Retinal pigment epithelial cell (primary cell): ENCODE results near the gene RNF144B.

Experiments used
- DNase-seq: peaks from one replicate; pipeline ENCODE4 v3.0.0-alpha.2; 2010; ENCODE audit warnings: low read depth
- H3K4me3 ChIP-seq: 2 replicates; pipeline ENCODE4 v1.5.1; 2011; ENCODE audit warnings: mild to moderate bottlenecking, low read length, control low read depth, moderate library complexity
- CTCF ChIP-seq: conservative IDR thresholded peaks from 2 replicates; pipeline ENCODE4 v1.5.1; 2011; ENCODE audit warnings: low read depth, low read length, control low read depth, inconsistent platforms

The RNF144B gene

GRCh38 chr6:18371010-18371409 lies 16.1 kb upstream of the RNF144B start:
- DNase-seq: no peak
- no peak for TF ChIP-seq CTCF
- no peak overlapping the region for H3K4me3 ChIP-seq

- TF ChIP-seq CTCF: no peak
- H3K4me3 ChIP-seq: no peak overlapping the region
- DNase-seq: no peak
Measured at GRCh38 chr6:18371656-18372055, 15.5 kb upstream of the RNF144B start.

GRCh38 chr6:18380158-18380836 lies 6.9 kb upstream of the RNF144B start:
- no peak for DNase-seq
- H3K4me3 ChIP-seq: no peak overlapping the region
- TF ChIP-seq CTCF: no peak

GRCh38 chr6:18380851-18381250 lies 6.3 kb upstream of the RNF144B start:
- H3K4me3 ChIP-seq: no peak overlapping the region
- no peak for TF ChIP-seq CTCF
- DNase-seq: no peak

- no peak for TF ChIP-seq CTCF
- DNase-seq: no peak
- no peak overlapping the region for H3K4me3 ChIP-seq
Measured at GRCh38 chr6:18383441-18383840, 3.7 kb upstream of the RNF144B start.

- DNase-seq: no peak
- TF ChIP-seq CTCF: no peak
- no peak overlapping the region for H3K4me3 ChIP-seq
Measured at GRCh38 chr6:18384621-18385020, 2.5 kb upstream of the RNF144B start.

GRCh38 chr6:18386298-18386976 lies 713 bp upstream of the RNF144B start:
- peak overlapping the region; percentile 75 for H3K4me3 ChIP-seq

More at GRCh38 chr6:18386298-18386976, 713 bp upstream of the RNF144B start:
- no peak for DNase-seq
- TF ChIP-seq CTCF: no peak
